GM12878 (cell line): Measurements from ENCODE around the gene WNT3A. TPM values are rescaled to one million over a fixed set of nuclear protein-coding genes. Genes with fewer than 3 reads are reported as not detected.

ENCODE experiments used
- ATAC-seq: fragments of 200-7000 bp; cut with Tn5 transposase; 3 replicates; pipeline ENCODE4 v1.9.1; 2020; ENCODE audit warnings: mild to moderate bottlenecking, moderate library complexity
- BruUV-seq: library from RNA; stranded (reverse); fragments of 400-500 nt; replicated peaks from 2 replicates; lab custom pipeline; 2021; lab: Mats Ljungman, UMichigan
- CTCF ChIA-PET: fragments of 300-600 bp; sonication (Branson Sonifier 250); formaldehyde crosslinking; extraction: SDS; loops from one replicate; lab custom pipeline; 2021; ENCODE audit warnings: inconsistent platforms; lab: Yijun Ruan, JAX
- POLR2A ChIA-PET: fragments of 350-600 bp; formaldehyde crosslinking; extraction: SDS; loops from one replicate; lab custom pipeline; 2021; ENCODE audit warnings: inconsistent platforms; lab: Charles Lee
- RAD21 ChIA-PET: fragments of 300-600 bp; sonication (Branson Sonifier 250); formaldehyde crosslinking; loops from one replicate; lab custom pipeline; 2023; ENCODE audit warnings: antibody characterized with exemption; ENCODE audit not compliant: unreplicated experiment; lab: Charles Lee
- SMC1A ChIA-PET: fragments of 300-600 bp; sonication (Branson Sonifier 250); formaldehyde crosslinking; loops from one replicate; lab custom pipeline; 2023; ENCODE audit not compliant: unreplicated experiment, uncharacterized antibody; lab: Charles Lee
- DNase-seq: peaks from one replicate; pipeline ENCODE4 v3.0.0-alpha.2; 2011; ENCODE audit warnings: low read depth, low spot score
- FAIRE-seq: peaks from 3 replicates; lab custom pipeline; 2011; peaks lifted over from hg19 to GRCh38; lab: Jason Lieb, UNC
- H2AFZ ChIP-seq: 2 replicates; pipeline ENCODE4 v1.6.0; 2011; ENCODE audit warnings: low read depth, low read length, control low read depth; ENCODE audit not compliant: control insufficient read depth
- H3K27ac ChIP-seq: 2 replicates; pipeline ENCODE4 v1.5.1; 2011; ENCODE audit warnings: control low read depth; ENCODE audit not compliant: control insufficient read depth, insufficient read depth
- H3K27me3 ChIP-seq, 2 experiments: replicated peaks in 1 of 2; 2 replicates each; pipeline versions ENCODE4 v1.6.0 to v1.6.1; 2011; ENCODE audit warnings: low read length in 1 of 2; ENCODE audit not compliant: control insufficient read depth in 2 of 2, insufficient read depth in 2 of 2
- H3K36me3 ChIP-seq, 2 experiments: 2 replicates each; pipeline ENCODE4 v1.5.1; 2011; ENCODE audit warnings: low read length in 1 of 2; ENCODE audit not compliant: control insufficient read depth in 2 of 2, insufficient read depth in 2 of 2
- H3K4me1 ChIP-seq: 2 replicates; pipeline ENCODE4 v1.6.1; 2011; ENCODE audit warnings: mild to moderate bottlenecking, low read length, moderate library complexity, mixed read lengths; ENCODE audit not compliant: control insufficient read depth, insufficient read depth
- H3K4me2 ChIP-seq: 2 replicates; pipeline ENCODE4 v1.6.0; 2011; ENCODE audit warnings: control low read depth; ENCODE audit not compliant: control insufficient read depth, insufficient read depth
- H3K4me3 ChIP-seq: fragments of 200-600 bp; sonication (generic); 2 replicates; pipeline ENCODE4 v1.5.1; 2016
- H3K79me2 ChIP-seq: 2 replicates; pipeline ENCODE4 v1.6.0; 2011; ENCODE audit warnings: low read length; ENCODE audit not compliant: control insufficient read depth, insufficient read depth
- H3K9ac ChIP-seq: 2 replicates; pipeline ENCODE4 v1.8.0; 2011; ENCODE audit warnings: low read length, control low read depth, mixed read lengths; ENCODE audit not compliant: control insufficient read depth, insufficient read depth
- H3K9me3 ChIP-seq: replicated peaks from 3 replicates; pipeline ENCODE4 v1.5.1; 2011; ENCODE audit warnings: mild to moderate bottlenecking, low read length; ENCODE audit not compliant: control insufficient read depth, insufficient read depth
- H4K20me1 ChIP-seq: 2 replicates; pipeline ENCODE4 v1.6.0; 2011; ENCODE audit not compliant: control insufficient read depth, insufficient read depth
- ATF7 ChIP-seq: fragments of 450-650 bp; IDR thresholded peaks from 2 replicates; pipeline ENCODE4 v1.6.1; 2016; ENCODE audit warnings: low read depth, mild to moderate bottlenecking
- EED ChIP-seq: sonication (generic); IDR thresholded peaks from 2 replicates; pipeline ENCODE4 v1.6.1; 2016; ENCODE audit warnings: antibody characterized with exemption, low read depth
- FOXM1 ChIP-seq: IDR thresholded peaks from 2 replicates; pipeline ENCODE4 v1.6.1; 2012; ENCODE audit warnings: low read depth, mild to moderate bottlenecking, inconsistent platforms, low read length, moderate library complexity
- HDAC2 ChIP-seq: fragments of 200-600 bp; sonication (generic); IDR thresholded peaks from 2 replicates; pipeline ENCODE4 v1.6.1; 2017
- IRF4 ChIP-seq: IDR thresholded peaks from 2 replicates; pipeline ENCODE4 v1.6.1; 2011; ENCODE audit warnings: low read depth, low read length
- MEF2A ChIP-seq: IDR thresholded peaks from 2 replicates; pipeline ENCODE4 v1.6.1; 2011; ENCODE audit warnings: low read depth, mild to moderate bottlenecking, low read length, moderate library complexity; ENCODE audit not compliant: insufficient read depth
- PML ChIP-seq: IDR thresholded peaks from 2 replicates; pipeline ENCODE4 v1.6.1; 2012; ENCODE audit warnings: low read length, inconsistent platforms
- RBBP5 ChIP-seq: fragments of 200-600 bp; sonication (generic); conservative IDR thresholded peaks from 2 replicates; pipeline ENCODE4 v1.6.1; 2016
- RUNX3 ChIP-seq: IDR thresholded peaks from 2 replicates; pipeline ENCODE4 v1.6.1; 2012; ENCODE audit warnings: low read length, inconsistent platforms
- WRNIP1 ChIP-seq: IDR thresholded peaks from 2 replicates; pipeline ENCODE4 v1.6.1; 2011; ENCODE audit warnings: low read depth, low read length, improper control_type of control experiment, borderline replicate concordance
- ZBED1 ChIP-seq: IDR thresholded peaks from 2 replicates; pipeline ENCODE4 v1.6.1; 2016; ENCODE audit warnings: borderline replicate concordance
- ZBTB33 ChIP-seq: fragments of 450-650 bp; IDR thresholded peaks from 2 replicates; pipeline ENCODE4 v1.6.1; 2017; ENCODE audit warnings: mild to moderate bottlenecking
- ZSCAN29 ChIP-seq: fragments of 450-650 bp; IDR thresholded peaks from 2 replicates; pipeline ENCODE4 v1.6.1; 2017; ENCODE audit warnings: mild to moderate bottlenecking, moderate library complexity
- WGBS: methylation state at CpG from one replicate; pipeline ENCODE4 v1.1.6; 2016; ENCODE audit warnings: low lambda C conversion rate; ENCODE audit not compliant: insufficient replicate concordance, insufficient coverage; ENCODE audit errors: missing lambda C conversion rate; 5-methylcytosine and 5-hydroxymethylcytosine counted together
- in situ Hi-C: fragments of 300-500 bp; cut with MboI; formaldehyde crosslinking; loops from 9 replicates; pipeline ENCODE4 v1.14.3; 2018; ENCODE audit warnings: mixed read lengths
- intact Hi-C: fragments of 100-400 bp; cut with micrococcal nuclease; formaldehyde crosslinking; loops from one replicate; pipeline ENCODE4 v1.14.2; 2022; ENCODE audit not compliant: unreplicated experiment
- polyA plus RNA-seq, 11 experiments: library from polyadenylated mRNA; depleted of rRNA in 4 of 11; unstranded in 6 of 11; stranded (reverse) in 5 of 11; fragments of >200 nt; fragmentation: Nextera tagmentation in 4 of 11; fragmentation: Illumina TruSeq in 1 of 11; extraction: Ambion mirVana in 4 of 11; extraction: Trizol in 1 of 11; gene quantifications; 1 replicate in 1 of 11; 2 replicates in 10 of 11; pipeline versions ENCODE4 v1.2.1 to v1.2.3, GENCODE V29; 2011 to 2016; ENCODE audit warnings: inconsistent platforms in 2 of 11, missing spikeins in 2 of 11, low read depth in 1 of 11
- total RNA-seq, 4 experiments: library from RNA; depleted of rRNA in 3 of 4; stranded (reverse); fragments of >200 nt in 3 of 4; fragmentation: Illumina TruSeq in 1 of 4; extraction: Trizol in 1 of 4; gene quantifications; 2 replicates each; pipeline versions ENCODE4 v1.2.1 to v1.2.3, GENCODE V29; 2013 to 2021
- TF ChIP-seq, protein P1 (sequence below): fragments of 450-650 bp; formaldehyde crosslinking; IDR thresholded peaks from 2 replicates; pipeline ENCODE4 v1.4.0; 2022; ENCODE audit warnings: mild to moderate bottlenecking, moderate library complexity
- TF ChIP-seq, protein P2 (sequence below): fragments of 450-650 bp; IDR thresholded peaks from 2 replicates; pipeline ENCODE4 v1.6.1; 2016; ENCODE audit warnings: mild to moderate bottlenecking, moderate library complexity, borderline replicate concordance

Gene WNT3A
- total and polyA plus RNA-seq, 10 of the 15 experiments (the other 5 are each of a cell fraction or from before 2014, with no cell fraction given): 0.16 TPM; not detected in 9

DNA sequence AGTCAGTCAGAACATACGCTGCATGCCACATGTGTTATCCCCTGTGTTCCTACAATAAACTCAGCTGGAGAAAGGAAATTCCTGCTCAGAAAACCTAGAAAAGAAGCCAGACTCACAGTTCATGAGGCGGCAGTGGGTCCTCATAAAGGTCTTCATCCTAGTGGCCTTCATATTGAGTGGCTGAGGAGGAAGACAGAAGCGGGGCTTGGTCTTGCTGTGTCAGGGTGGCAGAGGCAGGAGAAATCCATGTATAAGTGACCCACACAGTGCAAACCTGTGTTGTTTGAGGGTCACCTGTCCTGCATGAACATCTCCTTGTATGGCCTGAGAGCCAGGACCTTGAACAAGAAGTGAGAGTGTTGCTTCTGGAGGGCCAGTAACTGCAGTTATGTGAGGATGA is 4.0 kb upstream of the WNT3A start:
- no peak overlapping the region for H2AFZ ChIP-seq
- TF ChIP-seq EED (no peak), WRNIP1 (no peak), MEF2A (no peak), RBBP5 (no peak), IRF4 (no peak), ZSCAN29 (no peak), ZBTB33 (no peak), PML (no peak), HDAC2 (no peak), RUNX3 (no peak), ZBED1 (no peak), FOXM1 (no peak), ATF7 (no peak)
- TF ChIP-seq, protein P1, sequence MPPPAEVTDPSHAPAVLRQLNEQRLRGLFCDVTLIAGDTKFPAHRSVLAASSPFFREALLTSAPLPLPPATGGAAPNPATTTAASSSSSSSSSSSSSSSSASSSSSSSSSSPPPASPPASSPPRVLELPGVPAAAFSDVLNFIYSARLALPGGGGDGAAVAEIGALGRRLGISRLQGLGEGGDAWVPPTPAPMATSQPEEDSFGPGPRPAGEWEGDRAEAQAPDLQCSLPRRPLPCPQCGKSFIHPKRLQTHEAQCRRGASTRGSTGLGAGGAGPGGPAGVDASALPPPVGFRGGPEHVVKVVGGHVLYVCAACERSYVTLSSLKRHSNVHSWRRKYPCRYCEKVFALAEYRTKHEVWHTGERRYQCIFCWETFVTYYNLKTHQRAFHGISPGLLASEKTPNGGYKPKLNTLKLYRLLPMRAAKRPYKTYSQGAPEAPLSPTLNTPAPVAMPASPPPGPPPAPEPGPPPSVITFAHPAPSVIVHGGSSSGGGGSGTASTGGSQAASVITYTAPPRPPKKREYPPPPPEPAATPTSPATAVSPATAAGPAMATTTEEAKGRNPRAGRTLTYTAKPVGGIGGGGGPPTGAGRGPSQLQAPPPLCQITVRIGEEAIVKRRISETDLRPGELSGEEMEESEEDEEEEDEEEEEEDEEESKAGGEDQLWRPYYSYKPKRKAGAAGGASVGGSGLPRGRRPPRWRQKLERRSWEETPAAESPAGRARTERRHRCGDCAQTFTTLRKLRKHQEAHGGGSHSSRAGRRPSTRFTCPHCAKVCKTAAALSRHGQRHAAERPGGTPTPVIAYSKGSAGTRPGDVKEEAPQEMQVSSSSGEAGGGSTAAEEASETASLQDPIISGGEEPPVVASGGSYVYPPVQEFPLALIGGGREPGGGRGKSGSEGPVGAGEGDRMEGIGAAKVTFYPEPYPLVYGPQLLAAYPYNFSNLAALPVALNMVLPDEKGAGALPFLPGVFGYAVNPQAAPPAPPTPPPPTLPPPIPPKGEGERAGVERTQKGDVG: no peak
- TF ChIP-seq, protein P2, sequence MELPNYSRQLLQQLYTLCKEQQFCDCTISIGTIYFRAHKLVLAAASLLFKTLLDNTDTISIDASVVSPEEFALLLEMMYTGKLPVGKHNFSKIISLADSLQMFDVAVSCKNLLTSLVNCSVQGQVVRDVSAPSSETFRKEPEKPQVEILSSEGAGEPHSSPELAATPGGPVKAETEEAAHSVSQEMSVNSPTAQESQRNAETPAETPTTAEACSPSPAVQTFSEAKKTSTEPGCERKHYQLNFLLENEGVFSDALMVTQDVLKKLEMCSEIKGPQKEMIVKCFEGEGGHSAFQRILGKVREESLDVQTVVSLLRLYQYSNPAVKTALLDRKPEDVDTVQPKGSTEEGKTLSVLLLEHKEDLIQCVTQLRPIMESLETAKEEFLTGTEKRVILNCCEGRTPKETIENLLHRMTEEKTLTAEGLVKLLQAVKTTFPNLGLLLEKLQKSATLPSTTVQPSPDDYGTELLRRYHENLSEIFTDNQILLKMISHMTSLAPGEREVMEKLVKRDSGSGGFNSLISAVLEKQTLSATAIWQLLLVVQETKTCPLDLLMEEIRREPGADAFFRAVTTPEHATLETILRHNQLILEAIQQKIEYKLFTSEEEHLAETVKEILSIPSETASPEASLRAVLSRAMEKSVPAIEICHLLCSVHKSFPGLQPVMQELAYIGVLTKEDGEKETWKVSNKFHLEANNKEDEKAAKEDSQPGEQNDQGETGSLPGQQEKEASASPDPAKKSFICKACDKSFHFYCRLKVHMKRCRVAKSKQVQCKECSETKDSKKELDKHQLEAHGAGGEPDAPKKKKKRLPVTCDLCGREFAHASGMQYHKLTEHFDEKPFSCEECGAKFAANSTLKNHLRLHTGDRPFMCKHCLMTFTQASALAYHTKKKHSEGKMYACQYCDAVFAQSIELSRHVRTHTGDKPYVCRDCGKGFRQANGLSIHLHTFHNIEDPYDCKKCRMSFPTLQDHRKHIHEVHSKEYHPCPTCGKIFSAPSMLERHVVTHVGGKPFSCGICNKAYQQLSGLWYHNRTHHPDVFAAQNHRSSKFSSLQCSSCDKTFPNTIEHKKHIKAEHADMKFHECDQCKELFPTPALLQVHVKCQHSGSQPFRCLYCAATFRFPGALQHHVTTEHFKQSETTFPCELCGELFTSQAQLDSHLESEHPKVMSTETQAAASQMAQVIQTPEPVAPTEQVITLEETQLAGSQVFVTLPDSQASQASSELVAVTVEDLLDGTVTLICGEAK: no peak
- POLR2A ChIA-PET: no interaction called here
- DNase-seq (no peak), ATAC-seq (no peak), FAIRE-seq (no peak)
- no peak overlapping the region for H3K4me2 ChIP-seq
- 42% methylated on average over 3 of the region's 3 CpGs for WGBS
- H3K36me3 ChIP-seq: no peaks in the 10 kb centered on the region
- H3K4me1 ChIP-seq: no peaks in the 10 kb centered on the region
- CTCF ChIA-PET: interaction anchor here (1.4 to 2.5 kb wide), 4 partner anchors 11 to 162 kb away, joined by 3 to 16 read pairs (median 4); partner anchors contain the start of gene IBA57
- RAD21 ChIA-PET: interaction anchor here (0.7 kb wide), 1 partner anchor 71 kb away, joined by 3 read pairs; no protein-coding TSS in a partner anchor
- no peaks in the 10 kb centered on the region; the same call in 2 of the 3 replicates for H3K9me3 ChIP-seq
- H3K4me3 ChIP-seq: no peak overlapping the region
- H4K20me1 ChIP-seq: no peaks in the 10 kb centered on the region
- peaks cover 2 to 19% of the 10 kb centered on the region in 2 experiments for H3K27me3 ChIP-seq
- H3K9ac ChIP-seq: no peak overlapping the region
- H3K27ac ChIP-seq: no peak overlapping the region
- H3K79me2 ChIP-seq: no peaks in the 10 kb centered on the region
- in situ Hi-C loops (no loop called here), intact Hi-C loops (loop anchor here (5.0 kb wide), 1 partner anchor 70 kb away; no protein-coding TSS in a partner anchor)
- BruUV-seq: no TSS peak
- SMC1A ChIA-PET: interaction anchor here (1.4 kb wide), 2 partner anchors 33 to 128 kb away, joined by 3 to 4 read pairs; no protein-coding TSS in a partner anchor
